ENCODE measurements around the gene MFSD12.
A peak's percentile ranks its signal among the peaks of the same experiment; 100 is the strongest.

Gene MFSD12

GRCh38 chr19:3557461-3558248 is at the start of gene MFSD12 (continued):
- TF ChIP-seq ZNF792 (tag by site-specific recombination; IDR thresholded peaks at IDR 0.05) (no peak), TSHZ1 (tag by site-specific recombination; IDR thresholded peaks at IDR 0.05; ENCODE audit: borderline replicate concordance) (peak; percentile 60; the same call in 1 of the 2 replicates), ZSCAN4 (tag by site-specific recombination; IDR thresholded peaks at IDR 0.05) (no peak), KLF1 (tag by site-specific recombination; IDR thresholded peaks at IDR 0.05) (peak; percentile 90), ZNF521 (tag by site-specific recombination; IDR thresholded peaks at IDR 0.05) (no peak), ZNF518A (tag by site-specific recombination; conservative IDR thresholded peaks at IDR 0.05; ENCODE audit: low read depth) (no peak), ZNF175 (tag by site-specific recombination; IDR thresholded peaks at IDR 0.05) (no peak), ZNF362 (tag by site-specific recombination; IDR thresholded peaks at IDR 0.05) (no peak), ZNF37A (tag by site-specific recombination; IDR thresholded peaks at IDR 0.05) (no peak), ZNF19 (tag by site-specific recombination; IDR thresholded peaks at IDR 0.05; ENCODE audit: low read depth) (no peak), ZNF140 (tag by site-specific recombination; IDR thresholded peaks at IDR 0.05) (no peak), ZNF488 (tag by site-specific recombination; IDR thresholded peaks at IDR 0.05) (no peak), KLF7 (tag by site-specific recombination; IDR thresholded peaks at IDR 0.05; ENCODE audit: borderline replicate concordance) (peak; percentile 54; the same call in 1 of the 2 replicates), YY1 (tag by site-specific recombination; IDR thresholded peaks at IDR 0.05) (no peak), ZNF629 (tag by site-specific recombination; IDR thresholded peaks at IDR 0.05) (peak; percentile 79), ZNF302 (tag by site-specific recombination; IDR thresholded peaks at IDR 0.05; ENCODE audit: low read depth) (no peak), ZNF221 (tag by site-specific recombination; IDR thresholded peaks at IDR 0.05; ENCODE audit: borderline replicate concordance) (no peak), ZNF114 (tag by site-specific recombination; IDR thresholded peaks at IDR 0.05) (no peak), PRDM4 (tag by site-specific recombination; IDR thresholded peaks at IDR 0.05) (no peak), ZNF555 (tag by site-specific recombination; conservative IDR thresholded peaks at IDR 0.05) (no peak), ZFP41 (tag by site-specific recombination; IDR thresholded peaks at IDR 0.05; ENCODE audit: borderline replicate concordance) (no peak), ZNF23 (tag by site-specific recombination; IDR thresholded peaks at IDR 0.05; ENCODE audit: borderline replicate concordance) (no peak), ZNF623 (tag by site-specific recombination; IDR thresholded peaks at IDR 0.05) (peak; percentile 37; the same call in 1 of the 2 replicates), ZEB2 (tag by site-specific recombination; IDR thresholded peaks at IDR 0.05) (peak; percentile 79)

Measured in HEK293 (cell line).